NT2/D1 (cell line): ENCODE data around the gene RREB1.

Experiments
- SUZ12 ChIP-seq: IDR thresholded peaks from 2 replicates; pipeline ENCODE4 v1.6.1; 2011; ENCODE audit not compliant: insufficient read length, insufficient read depth; ENCODE audit errors: extremely low read depth
- YY1 ChIP-seq: IDR thresholded peaks from 2 replicates; pipeline ENCODE4 v1.6.1; 2011; ENCODE audit not compliant: insufficient read length, insufficient read depth

- TF ChIP-seq YY1, result no peak
- TF ChIP-seq SUZ12, result no peak
These were observed 159.8 kb downstream of the RREB1 start for GRCh38 chr6:7267466-7268091.
